Stomach smooth muscle (tissue), 2 donors: ENCODE data around the gene ZNF639.

Source experiments
- H3K27ac ChIP-seq: one replicate; pipeline ENCODE4 v1.7.0; 2013; ENCODE audit warnings: mild to moderate bottlenecking, low read length, inconsistent platforms
- H3K27me3 ChIP-seq, 2 donors: one replicate each; pipeline ENCODE4 v1.7.0; 2013; ENCODE audit warnings: low read length in 2 of 2; ENCODE audit not compliant: insufficient read depth in 2 of 2, control insufficient read depth in 1 of 2
- H3K36me3 ChIP-seq, 2 donors: one replicate each; pipeline ENCODE4 v1.7.0; 2013; ENCODE audit warnings: low read length in 2 of 2; ENCODE audit not compliant: control insufficient read depth in 2 of 2, insufficient read depth in 2 of 2
- H3K4me1 ChIP-seq: one replicate; pipeline ENCODE4 v1.7.0; 2013; ENCODE audit warnings: low read length; ENCODE audit not compliant: control insufficient read depth, insufficient read depth
- H3K4me3 ChIP-seq, 2 donors: one replicate each; pipeline ENCODE4 v1.7.0; 2013; ENCODE audit warnings: low read length in 2 of 2
- H3K9ac ChIP-seq, 2 donors: one replicate each; pipeline ENCODE4 v1.7.0; 2013; ENCODE audit warnings: low read length in 2 of 2, mild to moderate bottlenecking in 1 of 2
- H3K9me3 ChIP-seq, 2 donors: one replicate each; pipeline ENCODE4 v1.7.0; 2013; ENCODE audit warnings: low read length in 2 of 2; ENCODE audit not compliant: control insufficient read depth in 2 of 2
- donor health status: healthy.
- donor health status: Pancreatic carcinoma.

The ZNF639 gene

DNA sequence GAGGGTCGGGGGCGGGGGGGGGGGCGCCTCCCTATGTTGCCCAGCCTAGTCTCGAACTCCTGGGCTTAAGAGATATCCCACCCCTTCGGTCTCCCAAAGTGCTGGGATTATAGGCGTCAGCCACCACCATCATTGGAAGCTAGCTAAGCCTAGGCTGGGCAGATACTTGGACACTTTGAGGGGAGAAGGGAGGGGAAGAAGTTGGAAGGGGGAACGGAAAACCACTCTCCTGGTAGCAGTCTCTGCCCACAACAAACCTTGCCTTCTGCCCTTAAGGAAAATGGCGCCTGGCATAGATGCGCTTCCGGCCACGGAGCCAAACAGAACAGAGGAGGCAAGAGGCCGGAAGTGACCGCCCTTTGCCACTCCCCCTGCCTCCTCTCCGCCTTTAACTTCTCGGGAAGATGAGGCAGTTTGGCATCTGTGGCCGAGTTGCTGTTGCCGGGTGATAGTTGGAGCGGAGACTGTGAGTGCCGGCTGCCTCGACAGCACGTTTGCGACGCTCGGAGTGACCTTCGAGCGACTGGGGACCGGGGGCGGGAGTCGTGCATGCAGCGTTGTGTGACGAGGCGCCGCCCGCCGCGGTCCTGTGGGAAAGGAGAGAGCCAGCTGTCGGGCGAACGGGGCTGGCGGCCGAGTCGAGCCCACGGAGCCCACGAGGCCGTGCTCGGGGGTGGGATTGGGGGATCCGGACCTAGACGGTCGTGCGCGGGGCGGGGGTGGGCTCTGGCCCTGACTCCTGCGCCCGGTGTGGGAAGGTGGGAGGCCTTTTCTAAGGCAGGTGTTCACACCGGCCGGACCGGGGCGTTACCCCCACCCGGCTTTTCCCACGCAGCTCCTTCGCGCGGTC lies 24.7 kb downstream of the ZNF639 start, which contains the start of gene MFN1:
Gene MFN1 (plus strand): TSS at position 365 of the 850 bp plus-strand sequence. CDS start 1,143 bp downstream, outside the sequence.
- Histone ChIP-seq H3K4me3 (peak within 1 kb of the TSS; percentile 92), H3K9me3 (no peaks in the 10 kb centered on the region), H3K4me1 (peaks cover 2% of the 10 kb centered on the region), H3K27me3 (no peaks in the 10 kb centered on the region), H3K27ac (peak within 1 kb of the TSS; percentile 68), H3K36me3 (peaks cover 4 to 5% of the 10 kb centered on the region in 2 donors), H3K9ac (peak within 1 kb of the TSS; percentile 58 to 81)

DNA sequence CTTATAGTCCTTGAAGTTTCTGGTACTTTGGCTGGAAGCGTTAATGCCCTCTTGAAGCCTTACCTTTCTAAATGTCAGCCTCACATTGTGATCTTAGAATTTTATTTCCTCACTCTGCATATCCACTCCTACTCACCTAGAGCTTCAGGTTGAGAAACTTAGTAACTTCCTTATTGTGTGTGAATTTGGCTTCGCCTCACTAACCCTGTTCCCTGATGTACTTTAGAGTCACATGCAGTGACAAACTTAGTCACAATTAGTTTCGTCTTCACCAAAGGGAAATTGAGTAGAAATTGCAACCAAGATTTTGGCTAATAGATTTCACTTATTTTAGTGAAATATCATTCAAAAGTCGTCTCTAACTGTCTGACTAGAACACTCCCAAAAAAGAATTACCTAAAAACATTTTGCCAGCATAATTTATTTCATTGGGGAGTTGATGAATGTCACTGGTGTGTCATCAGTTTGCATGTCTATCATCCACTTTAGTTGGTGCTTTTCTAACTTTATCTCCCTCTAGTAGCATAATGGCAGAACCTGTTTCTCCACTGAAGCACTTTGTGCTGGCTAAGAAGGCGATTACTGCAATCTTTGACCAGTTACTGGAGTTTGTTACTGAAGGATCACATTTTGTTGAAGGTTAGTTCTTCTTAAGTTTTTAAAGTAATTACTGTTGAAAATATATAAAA lies 25.6 kb downstream of the ZNF639 start:
- Histone ChIP-seq H3K36me3 (peaks cover 5 to 8% of the 10 kb centered on the region in 2 donors), H3K27ac (no peak overlapping the region), H3K9me3 (no peaks in the 10 kb centered on the region), H3K4me1 (peaks cover 2% of the 10 kb centered on the region), H3K27me3 (no peaks in the 10 kb centered on the region), H3K9ac (peak overlapping the region; percentile 55 to 81), H3K4me3 (peak overlapping the region; percentile 92)

DNA sequence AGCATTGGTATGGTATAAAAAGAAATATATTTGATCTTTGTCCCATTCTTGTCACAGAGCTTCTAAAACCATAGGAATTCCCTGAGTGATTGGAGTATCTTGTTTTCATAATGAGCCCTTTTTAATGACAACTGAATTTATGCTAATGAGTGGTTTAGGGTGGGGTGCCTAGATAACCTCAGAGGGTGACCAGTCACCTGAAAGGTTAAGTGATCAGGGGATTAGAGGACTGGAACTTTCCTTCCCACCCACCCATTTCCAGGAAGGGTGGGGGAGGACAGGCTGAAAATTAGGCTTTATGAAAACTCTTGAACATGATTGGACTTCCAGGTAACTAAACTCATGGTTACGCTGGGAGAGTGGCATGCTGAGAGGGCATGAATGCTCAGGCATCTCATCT lies 33.2 kb downstream of the ZNF639 start:
- Histone ChIP-seq H3K9ac (no peak overlapping the region), H3K4me1 (no peaks in the 10 kb centered on the region), H3K27me3 (no peaks in the 10 kb centered on the region), H3K4me3 (no peak overlapping the region), H3K36me3 (peaks cover 26 to 47% of the 10 kb centered on the region in 2 donors), H3K27ac (no peak overlapping the region), H3K9me3 (no peaks in the 10 kb centered on the region)

DNA sequence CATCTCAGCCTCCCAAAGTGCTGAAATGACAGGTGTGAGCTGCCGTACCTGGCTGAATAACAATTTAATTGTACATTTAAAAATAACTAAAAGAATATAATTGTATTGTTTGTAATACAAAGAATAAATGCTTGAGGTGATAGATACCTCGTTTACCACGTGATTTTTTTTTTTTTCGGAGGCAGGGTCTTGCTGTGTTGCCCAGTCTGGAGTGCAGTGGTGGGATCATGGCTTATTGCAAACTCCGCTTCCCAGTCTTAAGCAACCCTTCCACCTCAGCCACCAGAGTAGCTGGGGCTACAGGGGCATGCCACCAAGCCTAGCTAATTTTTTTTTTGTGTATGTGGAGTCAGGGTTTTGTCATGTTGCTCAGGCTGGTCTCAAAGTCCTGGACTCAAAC lies 40.5 kb downstream of the ZNF639 start:
- Histone ChIP-seq H3K27me3 (no peaks in the 10 kb centered on the region), H3K4me1 (no peaks in the 10 kb centered on the region), H3K36me3 (peaks cover 21 to 37% of the 10 kb centered on the region in 2 donors), H3K27ac (no peak overlapping the region), H3K9me3 (no peaks in the 10 kb centered on the region), H3K4me3 (no peak overlapping the region), H3K9ac (no peak overlapping the region)

DNA sequence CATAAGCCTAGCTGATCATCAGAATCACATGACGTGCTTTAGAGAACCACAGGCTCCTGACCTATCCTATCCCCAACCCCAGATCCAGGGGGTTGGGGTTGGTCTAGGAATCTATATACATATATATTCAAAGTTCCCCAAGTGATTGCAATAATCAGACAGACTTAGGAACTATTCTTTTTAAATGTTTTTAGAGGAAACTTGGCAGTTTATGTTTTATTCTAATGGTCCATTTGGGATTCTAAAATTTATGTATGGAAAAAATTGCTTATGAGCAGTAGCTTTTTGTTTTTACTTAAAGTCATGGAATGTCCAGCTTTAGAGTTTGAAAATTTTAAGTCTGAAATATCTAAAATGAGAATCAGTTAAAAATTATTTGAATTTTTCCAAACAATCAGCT lies 46.8 kb downstream of the ZNF639 start:
- Histone ChIP-seq H3K4me1 (no peaks in the 10 kb centered on the region), H3K27ac (no peak overlapping the region), H3K36me3 (peaks cover 9 to 12% of the 10 kb centered on the region in 2 donors), H3K9ac (no peak overlapping the region), H3K9me3 (no peaks in the 10 kb centered on the region), H3K27me3 (no peaks in the 10 kb centered on the region), H3K4me3 (no peak overlapping the region)

DNA sequence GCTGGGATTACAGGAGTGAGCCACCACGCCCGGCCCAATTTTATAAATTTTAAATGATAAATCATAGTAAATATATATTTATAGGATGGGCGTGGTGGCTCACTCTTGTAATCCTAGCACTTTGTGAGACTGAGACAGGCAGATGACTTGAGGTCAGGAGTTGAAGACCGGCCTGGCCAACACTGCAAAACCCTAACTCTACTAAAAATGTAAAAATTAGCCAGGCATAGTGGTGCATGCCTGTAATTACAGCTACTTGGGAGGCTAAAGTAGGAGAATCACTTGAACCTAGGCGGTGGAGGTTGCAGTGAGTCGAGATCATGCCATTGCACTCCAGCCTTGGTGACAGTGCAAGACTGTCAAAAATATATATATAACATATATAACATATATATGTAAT lies 51.1 kb downstream of the ZNF639 start:
- H3K27me3 ChIP-seq: no peaks in the 10 kb centered on the region
- no peaks in the 10 kb centered on the region for H3K9me3 ChIP-seq
- H3K4me1 ChIP-seq: no peaks in the 10 kb centered on the region
- H3K36me3 ChIP-seq: peaks cover 2 to 13% of the 10 kb centered on the region in 2 donors
- no peak overlapping the region for H3K4me3 ChIP-seq
- H3K27ac ChIP-seq: no peak overlapping the region
- H3K9ac ChIP-seq: no peak overlapping the region

DNA sequence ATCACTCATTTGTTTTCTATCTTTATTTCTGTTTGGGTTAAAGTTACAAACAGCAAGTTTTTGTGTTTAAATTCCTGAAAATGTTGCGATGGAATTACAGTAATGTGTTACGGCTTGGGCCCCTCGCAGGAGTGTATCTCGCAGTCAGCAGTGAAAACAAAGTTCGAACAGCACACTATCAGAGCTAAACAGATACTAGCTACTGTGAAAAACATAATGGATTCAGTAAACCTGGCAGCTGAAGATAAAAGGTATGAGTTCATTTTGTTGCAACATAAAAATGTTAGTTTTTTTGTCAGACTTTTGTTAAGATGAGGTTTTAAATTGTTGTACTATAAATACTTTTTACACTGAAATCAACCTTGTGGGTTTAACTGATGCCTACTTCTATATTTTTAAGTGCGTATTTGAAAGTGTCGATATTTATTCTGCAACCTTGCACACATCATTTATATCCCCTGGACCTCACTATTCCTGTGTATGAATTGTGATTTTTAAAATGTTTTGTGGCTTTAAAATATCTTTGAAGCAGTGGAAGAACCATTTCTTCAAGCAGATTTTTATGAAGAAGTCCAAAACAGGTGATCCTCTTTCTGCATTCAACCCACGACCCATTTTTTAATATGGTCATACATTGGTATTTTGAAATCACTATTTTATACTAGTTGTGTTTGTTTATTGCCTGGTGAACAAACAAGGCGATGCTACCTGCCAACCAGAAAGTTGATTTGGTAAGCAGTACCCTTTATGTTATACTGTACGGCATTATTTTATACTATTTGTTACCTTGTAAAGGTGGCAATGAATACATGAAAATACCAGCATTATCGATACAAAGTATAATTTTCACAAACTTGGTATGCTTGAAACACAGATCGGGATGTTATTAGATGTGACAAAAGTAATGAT lies 52.5 kb downstream of the ZNF639 start:
- no peak overlapping the region for H3K9ac ChIP-seq
- peaks cover 2 to 13% of the 10 kb centered on the region in 2 donors for H3K36me3 ChIP-seq
- H3K4me1 ChIP-seq: no peaks in the 10 kb centered on the region
- no peaks in the 10 kb centered on the region for H3K9me3 ChIP-seq
- H3K27me3 ChIP-seq: no peaks in the 10 kb centered on the region
- H3K27ac ChIP-seq: no peak overlapping the region
- no peak overlapping the region for H3K4me3 ChIP-seq

DNA sequence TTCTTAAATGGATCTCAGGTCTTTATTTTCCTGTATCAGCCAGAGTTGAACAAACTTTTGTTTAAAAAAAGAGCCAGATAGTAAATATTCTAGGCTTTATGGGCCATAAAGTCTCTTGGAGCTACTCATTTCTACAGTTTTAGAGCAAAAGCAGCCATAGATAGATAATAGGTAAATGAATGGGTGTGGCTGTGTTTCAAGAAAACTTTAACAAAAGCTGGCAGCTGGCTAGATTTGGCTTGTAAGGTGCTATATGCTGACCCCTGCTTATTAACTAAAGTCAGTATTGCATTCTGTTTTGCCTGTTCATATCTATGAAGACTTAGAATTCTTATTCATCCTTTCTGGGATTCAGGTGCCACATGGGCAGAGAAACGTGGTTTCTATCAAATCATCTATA lies 53.6 kb downstream of the ZNF639 start:
- Histone ChIP-seq H3K9ac (no peak overlapping the region), H3K9me3 (no peaks in the 10 kb centered on the region), H3K4me3 (no peak overlapping the region), H3K36me3 (peaks cover 4 to 17% of the 10 kb centered on the region in 2 donors), H3K27ac (no peak overlapping the region), H3K27me3 (no peaks in the 10 kb centered on the region), H3K4me1 (no peaks in the 10 kb centered on the region)
